Calu3 (cell line): ENCODE results near the gene MSI1. TPM values are rescaled to one million over a fixed set of nuclear protein-coding genes. Genes with fewer than 3 reads are reported as not detected.
"Not testable (repeated sequence)": the region's sequence is repeated elsewhere in the genome, so short reads cannot be mapped to it uniquely, and the experiment has no call there.

Experiments
- BruUV-seq: library from RNA; stranded (reverse); fragments of 400-500 nt; replicated peaks from 2 replicates; lab custom pipeline; 2021; lab: Mats Ljungman, UMichigan
- CTCF ChIA-PET: fragments of 300-600 bp; sonication (Branson Sonifier 250); formaldehyde crosslinking; loops from one replicate; lab custom pipeline; 2022; ENCODE audit warnings: antibody characterized with exemption; lab: Charles Lee
- DNase-seq: peaks from one replicate; pipeline ENCODE4 v3.0.0; 2022
- H3K27ac Mint-ChIP-seq: one replicate; pipeline ENCODE4 v1.8.0; 2022; ENCODE audit warnings: mixed read lengths; ENCODE audit not compliant: unreplicated experiment
- H3K27me3 Mint-ChIP-seq: one replicate; pipeline ENCODE4 v1.8.0; 2022; ENCODE audit warnings: mixed read lengths; ENCODE audit not compliant: unreplicated experiment
- H3K36me3 Mint-ChIP-seq: one replicate; pipeline ENCODE4 v1.8.0; 2022; ENCODE audit warnings: mild to moderate bottlenecking, moderate library complexity, mixed read lengths; ENCODE audit not compliant: insufficient read depth, unreplicated experiment
- H3K4me1 Mint-ChIP-seq: one replicate; pipeline ENCODE4 v1.8.0; 2022; ENCODE audit warnings: mild to moderate bottlenecking, low read depth, mixed read lengths; ENCODE audit not compliant: unreplicated experiment
- H3K4me3 Mint-ChIP-seq: one replicate; pipeline ENCODE4 v1.8.0; 2022; ENCODE audit warnings: mild to moderate bottlenecking, low read depth, moderate library complexity, mixed read lengths; ENCODE audit not compliant: unreplicated experiment
- H3K9me3 Mint-ChIP-seq: one replicate; pipeline ENCODE4 v1.8.0; 2022; ENCODE audit warnings: low read depth, mixed read lengths; ENCODE audit not compliant: unreplicated experiment
- intact Hi-C: fragments of 100-400 bp; cut with micrococcal nuclease; formaldehyde crosslinking; loops from one replicate; pipeline ENCODE4 v1.10.0; 2022; ENCODE audit not compliant: unreplicated experiment
- total RNA-seq: library from RNA; stranded (reverse); gene quantifications from 2 replicates; pipeline ENCODE4 v1.2.3, GENCODE V29; 2022
- TF ChIP-seq, protein P1 (sequence below): fragments of 200-600 bp; IDR thresholded peaks from one replicate; pipeline ENCODE4 v1.8.0; 2022; ENCODE audit warnings: antibody characterized with exemption; ENCODE audit not compliant: unreplicated experiment

Gene MSI1
- total RNA-seq, 1 experiment from 2014 or later: 1.4 TPM

DNA sequence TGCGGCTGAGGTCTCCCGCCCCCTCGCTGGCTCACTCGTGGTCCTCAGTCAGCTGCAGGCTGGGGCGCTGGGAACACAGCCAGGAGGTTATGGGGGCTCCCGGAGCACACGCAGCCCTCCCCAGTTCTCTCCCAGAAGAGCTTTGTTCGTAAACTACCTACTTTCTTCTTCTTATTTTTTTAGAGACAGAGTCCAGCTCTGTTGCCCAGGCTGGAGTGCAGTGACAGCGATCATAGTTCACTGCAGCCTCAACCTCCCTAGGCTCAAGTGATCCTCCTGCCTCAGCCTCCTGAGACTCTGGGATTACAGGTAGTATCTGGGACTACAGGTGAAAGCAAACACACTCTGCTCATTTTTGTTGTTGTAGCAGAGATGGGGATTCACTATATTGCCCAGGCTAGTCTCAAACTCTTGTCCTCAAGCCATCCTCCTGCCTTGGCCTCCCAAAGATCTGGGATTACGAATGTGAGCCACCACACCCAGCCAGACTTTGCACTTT is 25.9 kb downstream of the MSI1 start:
- CTCF ChIA-PET: interaction anchor here (0.6 kb wide), 1 partner anchor 8 kb away, joined by 3 read pairs; no protein-coding TSS in a partner anchor
- TF ChIP-seq, protein P1, sequence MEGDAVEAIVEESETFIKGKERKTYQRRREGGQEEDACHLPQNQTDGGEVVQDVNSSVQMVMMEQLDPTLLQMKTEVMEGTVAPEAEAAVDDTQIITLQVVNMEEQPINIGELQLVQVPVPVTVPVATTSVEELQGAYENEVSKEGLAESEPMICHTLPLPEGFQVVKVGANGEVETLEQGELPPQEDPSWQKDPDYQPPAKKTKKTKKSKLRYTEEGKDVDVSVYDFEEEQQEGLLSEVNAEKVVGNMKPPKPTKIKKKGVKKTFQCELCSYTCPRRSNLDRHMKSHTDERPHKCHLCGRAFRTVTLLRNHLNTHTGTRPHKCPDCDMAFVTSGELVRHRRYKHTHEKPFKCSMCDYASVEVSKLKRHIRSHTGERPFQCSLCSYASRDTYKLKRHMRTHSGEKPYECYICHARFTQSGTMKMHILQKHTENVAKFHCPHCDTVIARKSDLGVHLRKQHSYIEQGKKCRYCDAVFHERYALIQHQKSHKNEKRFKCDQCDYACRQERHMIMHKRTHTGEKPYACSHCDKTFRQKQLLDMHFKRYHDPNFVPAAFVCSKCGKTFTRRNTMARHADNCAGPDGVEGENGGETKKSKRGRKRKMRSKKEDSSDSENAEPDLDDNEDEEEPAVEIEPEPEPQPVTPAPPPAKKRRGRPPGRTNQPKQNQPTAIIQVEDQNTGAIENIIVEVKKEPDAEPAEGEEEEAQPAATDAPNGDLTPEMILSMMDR: no peak
- intact Hi-C loops: no loop called here
- no peak for DNase-seq
- Mint-ChIP-seq H3K4me3 (no peak overlapping the region), H3K4me1 (no peaks in the 10 kb centered on the region), H3K27ac (no peak overlapping the region), H3K9me3 (peaks cover under 1% of the 10 kb centered on the region), H3K27me3 (peaks cover 27% of the 10 kb centered on the region), H3K36me3 (no peaks in the 10 kb centered on the region)
- BruUV-seq: no TSS peak

DNA sequence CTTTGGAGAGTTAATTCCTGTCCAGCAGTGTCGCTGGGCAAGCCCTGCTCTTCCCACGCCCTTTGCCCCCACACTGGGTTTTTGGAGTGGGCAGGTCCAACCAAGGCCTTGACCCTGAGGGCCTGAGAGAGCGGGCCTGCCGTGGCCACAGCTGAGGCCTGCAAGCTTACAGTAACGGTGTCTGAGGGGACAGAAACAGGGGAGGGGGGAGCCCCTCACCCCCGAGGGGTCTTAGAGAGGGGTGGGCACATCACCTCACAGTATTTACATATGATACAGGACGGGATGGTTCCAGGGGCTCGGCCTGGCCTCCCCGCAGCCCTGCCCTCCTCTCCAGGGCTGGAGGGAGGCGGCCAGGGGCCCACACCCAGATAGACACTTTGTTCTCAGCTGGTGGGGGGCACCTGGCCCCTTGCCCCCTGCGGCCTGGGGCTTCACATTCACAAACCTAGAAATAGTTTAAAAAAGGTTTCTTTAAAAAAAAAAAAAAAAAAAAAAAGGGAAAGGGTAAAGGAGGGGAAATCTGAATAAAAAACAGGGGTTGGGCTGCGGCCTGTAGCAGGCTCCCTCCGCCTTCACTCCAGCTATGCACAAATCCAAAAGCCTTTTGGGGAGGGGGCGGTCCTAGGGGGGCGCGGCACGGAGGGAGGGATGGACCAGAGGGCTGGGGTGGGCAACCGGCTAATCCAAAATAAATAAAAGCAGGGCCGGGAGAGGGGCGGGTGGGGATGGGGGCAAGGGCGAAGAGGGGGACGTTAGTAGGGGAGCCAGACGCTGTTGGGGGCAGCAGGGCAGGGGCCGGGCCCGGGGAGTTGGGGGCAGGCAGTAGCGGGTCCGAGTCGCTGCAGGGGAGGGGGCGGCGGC is 26.6 kb downstream of the MSI1 start:
- H3K4me1 Mint-ChIP-seq: no peaks in the 10 kb centered on the region
- BruUV-seq: no TSS peak
- no peak overlapping the region for H3K27ac Mint-ChIP-seq
- no peak overlapping the region for H3K4me3 Mint-ChIP-seq
- intact Hi-C loops: no loop called here
- TF ChIP-seq, protein P1: no peak
- peaks cover 7% of the 10 kb centered on the region for H3K9me3 Mint-ChIP-seq
- H3K36me3 Mint-ChIP-seq: no peaks in the 10 kb centered on the region
- H3K27me3 Mint-ChIP-seq: peaks cover 27% of the 10 kb centered on the region
- CTCF ChIA-PET: interaction anchor here (0.6 kb wide), 2 partner anchors 9 to 1431 kb away, joined by 3 to 6 read pairs; no protein-coding TSS in a partner anchor
- DNase-seq: no peak

DNA sequence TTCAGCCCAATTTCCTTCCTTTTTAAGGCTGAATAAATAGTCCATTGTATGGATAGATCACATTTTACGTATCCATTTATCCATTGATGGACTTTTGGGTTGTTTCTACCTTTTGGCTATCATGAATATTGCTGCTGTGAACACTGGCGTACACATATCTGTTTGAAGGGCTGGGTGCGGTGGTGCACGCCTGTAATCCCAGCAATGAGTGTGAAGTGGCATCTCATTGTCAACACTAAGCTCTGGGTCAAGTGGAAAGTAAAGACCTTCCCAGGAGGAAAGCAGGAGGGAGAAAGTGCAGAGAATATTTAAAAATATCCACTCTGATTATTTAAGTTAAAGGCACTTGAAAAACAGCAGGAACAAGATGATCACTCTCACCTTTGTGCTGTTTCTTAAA is 29.7 kb downstream of the MSI1 start:
- Mint-ChIP-seq H3K4me1 (no peaks in the 10 kb centered on the region), H3K36me3 (no peaks in the 10 kb centered on the region), H3K9me3 (peaks cover 15% of the 10 kb centered on the region), H3K27me3 (peaks cover 18% of the 10 kb centered on the region), H3K4me3 (no peak overlapping the region), H3K27ac (no peak overlapping the region)
- intact Hi-C loops: no loop called here
- no peak for DNase-seq
- TF ChIP-seq, protein P1: no peak
- CTCF ChIA-PET: no interaction called here
- BruUV-seq: no TSS peak

DNA sequence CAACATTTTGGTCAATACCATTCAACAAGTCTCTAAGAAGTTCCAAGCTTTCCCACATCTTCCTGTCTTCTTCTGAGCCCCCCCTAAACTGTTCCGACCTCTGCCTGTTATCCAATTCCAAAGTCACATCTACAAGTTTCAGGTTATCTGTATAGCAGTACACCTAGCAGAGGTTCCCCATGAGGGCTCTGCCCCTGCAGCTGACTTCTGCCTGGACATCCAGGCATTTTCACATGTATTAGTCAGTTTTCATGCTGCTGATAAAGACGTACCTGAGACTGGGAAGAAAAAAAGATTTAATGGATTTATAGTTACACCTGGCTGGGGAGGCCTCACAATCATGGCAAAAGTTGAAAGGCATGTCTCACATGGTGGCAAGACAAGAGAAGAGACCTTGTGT is 31.2 kb downstream of the MSI1 start:
- Mint-ChIP-seq H3K4me3 (no peak overlapping the region), H3K9me3 (peaks cover 15% of the 10 kb centered on the region), H3K4me1 (no peaks in the 10 kb centered on the region), H3K36me3 (no peaks in the 10 kb centered on the region), H3K27me3 (peaks cover 18% of the 10 kb centered on the region), H3K27ac (no peak overlapping the region)
- BruUV-seq: no TSS peak
- no peak for DNase-seq
- intact Hi-C loops: no loop called here
- TF ChIP-seq, protein P1: no peak
- CTCF ChIA-PET: no interaction called here

DNA sequence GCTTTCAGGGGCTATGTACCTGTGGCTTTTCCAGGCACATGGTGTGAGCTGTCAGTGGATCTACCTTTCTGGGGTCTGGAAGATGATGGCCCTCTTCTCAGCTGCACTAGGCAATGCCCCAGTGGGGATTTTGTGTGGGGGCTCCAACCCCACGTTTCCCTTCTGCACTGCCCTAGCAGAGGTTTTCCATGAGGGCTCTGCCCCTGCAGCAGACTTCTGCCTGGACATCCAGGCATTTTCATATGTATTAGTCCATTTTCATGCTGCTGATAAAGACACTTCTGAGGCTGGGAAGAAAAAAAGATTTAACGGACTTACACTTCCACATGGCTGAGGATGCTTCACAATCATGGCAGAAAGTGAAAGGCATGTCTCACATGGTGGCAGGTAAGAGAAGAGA is 32.6 kb downstream of the MSI1 start:
- H3K27me3 Mint-ChIP-seq: peaks cover 18% of the 10 kb centered on the region
- BruUV-seq, DNase-seq, H3K27ac Mint-ChIP-seq, intact Hi-C loops, H3K4me1 Mint-ChIP-seq, H3K4me3 Mint-ChIP-seq, H3K36me3 Mint-ChIP-seq: not testable (repeated sequence)
- peaks cover 15% of the 10 kb centered on the region for H3K9me3 Mint-ChIP-seq
- CTCF ChIA-PET: interaction anchor here (1.3 kb wide), 1 partner anchor 94 kb away, joined by 3 read pairs; no protein-coding TSS in a partner anchor
